HG03469 (cell line): Measurements from ENCODE around the gene SEPTIN12.
"Not testable (repeated sequence)": the region's sequence is repeated elsewhere in the genome, so short reads cannot be mapped to it uniquely, and the experiment has no call there.

Experiments
- ATAC-seq: cut with Tn5 transposase; IDR thresholded peaks from one replicate; pipeline ENCODE4 v1.9.1; 2021; ENCODE audit warnings: mild to moderate bottlenecking, moderate library complexity, moderate number of reproducible peaks; ENCODE audit not compliant: unreplicated experiment

The SEPTIN12 gene

DNA sequence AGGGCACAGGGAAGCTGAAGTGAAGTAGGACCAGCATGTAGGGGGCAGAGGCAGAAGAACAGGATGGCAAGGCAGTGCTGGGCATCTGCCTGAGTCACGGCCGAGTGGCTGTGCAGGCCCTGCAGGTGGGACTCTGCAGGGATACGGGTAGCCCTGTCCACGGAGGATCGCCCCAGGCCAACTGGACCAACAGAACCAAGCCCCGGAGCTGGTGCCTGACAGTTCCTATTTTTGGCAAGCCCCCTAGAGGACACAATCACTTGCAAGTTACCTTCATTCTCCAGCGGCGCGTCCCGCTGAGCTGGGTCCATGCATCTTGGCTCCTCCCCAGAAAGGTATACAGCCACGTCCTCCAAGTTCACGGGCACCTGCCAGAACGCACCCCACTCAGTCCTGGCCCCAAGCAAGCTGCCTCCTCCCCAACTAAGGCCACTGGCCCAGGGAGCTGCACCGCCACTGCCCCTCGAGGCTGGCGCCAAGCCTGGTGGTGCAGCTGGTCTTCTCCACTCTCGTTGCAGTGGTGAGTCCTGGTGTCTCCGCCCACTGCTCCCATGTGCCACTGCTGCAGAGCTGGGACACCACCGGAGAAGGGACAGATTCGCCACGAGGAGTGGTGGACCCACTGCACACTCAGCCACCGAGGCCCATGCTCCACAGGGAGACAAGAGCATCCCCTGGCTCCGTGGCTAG lies 27.8 kb downstream of the SEPTIN12 start:
- no peak for ATAC-seq

DNA sequence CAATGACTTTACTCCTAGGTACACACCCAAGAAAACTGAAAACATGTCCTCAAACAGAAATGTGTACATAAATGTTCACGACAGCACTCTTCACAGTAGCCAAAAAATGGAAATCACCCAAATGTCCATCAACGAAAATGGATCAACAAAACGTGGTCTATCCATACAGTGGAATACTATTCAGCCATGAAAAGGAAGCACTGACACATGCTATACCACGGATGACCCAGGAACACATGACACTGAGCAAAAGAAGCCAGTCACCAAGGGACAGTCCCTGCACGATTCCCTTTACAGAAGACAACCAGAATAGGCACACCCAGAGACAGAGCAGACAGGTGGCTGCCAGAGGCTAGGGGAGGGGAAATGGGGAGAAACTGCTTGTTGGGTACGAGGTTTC lies 32.5 kb downstream of the SEPTIN12 start:
- no peak for ATAC-seq

DNA sequence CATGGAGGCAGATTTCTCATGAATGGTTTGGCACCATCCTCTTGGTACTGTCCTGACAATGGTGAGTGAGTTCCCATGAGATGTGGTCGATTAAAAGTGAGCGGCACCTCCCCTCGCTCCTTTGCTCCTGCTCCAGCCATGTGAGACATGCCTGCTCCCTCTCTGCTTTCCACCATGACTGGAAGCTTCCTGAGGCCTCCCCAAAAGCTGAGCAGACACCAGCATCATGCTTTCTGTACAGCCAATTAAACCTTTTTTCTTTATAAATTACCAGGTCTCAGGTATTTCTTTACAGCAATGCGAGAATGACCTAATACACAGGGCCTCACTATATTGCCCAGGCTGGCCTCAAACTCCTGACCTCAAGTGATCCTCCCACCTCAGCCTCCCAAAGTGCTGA lies 33.3 kb downstream of the SEPTIN12 start:
- ATAC-seq: no peak

DNA sequence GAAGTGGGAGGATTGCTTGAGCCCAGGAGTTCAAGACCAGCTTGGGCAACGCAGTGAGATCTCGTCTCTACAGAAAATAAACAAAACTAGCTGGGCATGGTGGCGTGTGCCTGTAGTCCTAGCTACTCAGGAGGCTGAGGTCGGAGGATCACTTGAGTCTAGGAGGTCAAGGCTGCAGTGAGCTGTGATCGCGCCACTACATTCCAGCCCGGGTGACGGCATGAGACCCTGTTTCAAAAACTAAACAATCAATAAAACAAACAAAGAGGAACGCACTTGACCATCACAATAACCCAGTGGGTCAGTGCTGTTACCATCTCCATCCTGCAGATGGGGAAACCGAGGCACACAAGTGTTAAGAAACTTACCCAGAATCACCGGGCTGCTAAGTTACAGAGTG lies 34.9 kb downstream of the SEPTIN12 start:
- no peak for ATAC-seq

DNA sequence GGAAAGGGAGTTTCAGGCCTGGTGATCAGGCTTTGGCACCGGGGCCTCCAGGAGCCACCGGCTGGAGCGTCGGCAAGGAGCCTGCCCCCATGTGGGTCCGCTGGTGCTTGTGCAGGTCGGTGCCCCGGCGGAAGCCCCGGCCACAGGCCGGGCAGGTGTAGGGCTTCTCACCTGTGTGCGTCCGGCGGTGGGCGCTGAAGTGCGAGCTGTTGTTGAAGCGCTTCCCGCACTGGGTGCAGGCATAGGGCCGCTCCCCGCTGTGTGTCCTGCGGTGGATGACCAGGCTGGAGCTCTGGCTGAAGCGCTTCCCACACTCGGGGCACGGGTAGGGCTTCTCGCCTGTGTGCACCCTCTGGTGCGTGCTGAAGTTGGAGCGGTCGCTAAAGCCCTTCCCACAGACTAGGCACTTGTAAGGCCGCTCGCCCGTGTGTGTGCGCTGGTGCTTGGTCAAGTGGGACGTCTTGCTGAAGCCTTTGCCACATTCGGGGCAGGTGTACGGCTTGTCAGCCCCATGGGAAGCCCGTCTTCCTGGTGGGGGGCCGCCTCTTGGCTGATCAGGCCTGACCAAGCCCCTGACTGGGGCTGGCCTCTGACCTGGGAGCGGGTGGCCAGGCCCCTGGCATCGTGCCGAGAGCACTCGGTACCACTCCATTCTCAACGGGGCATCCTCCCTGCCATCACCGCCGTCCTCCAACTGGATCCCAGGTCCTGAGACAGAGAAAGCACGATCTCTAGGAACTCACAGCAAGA lies 35.6 kb downstream of the SEPTIN12 start:
- no peak for ATAC-seq

DNA sequence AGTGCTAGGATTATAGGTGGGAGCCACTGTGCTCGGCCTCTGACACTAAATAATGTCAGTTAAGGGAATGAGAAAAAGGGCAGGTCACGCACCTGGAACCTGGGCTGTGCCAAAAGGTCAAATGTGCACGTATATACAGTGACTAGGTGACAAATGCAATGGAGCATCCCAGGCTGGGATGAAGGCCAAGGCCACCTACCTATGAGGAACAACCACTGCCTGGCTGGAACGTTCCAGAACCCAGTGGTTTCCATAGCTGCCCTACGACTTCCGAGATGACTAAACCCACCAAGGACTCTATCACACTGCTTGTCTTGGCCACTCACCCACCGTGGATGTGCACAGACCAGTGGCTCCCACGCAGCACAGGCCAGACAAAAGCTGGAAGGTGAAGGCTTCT lies 37.2 kb downstream of the SEPTIN12 start:
- ATAC-seq: no peak

DNA sequence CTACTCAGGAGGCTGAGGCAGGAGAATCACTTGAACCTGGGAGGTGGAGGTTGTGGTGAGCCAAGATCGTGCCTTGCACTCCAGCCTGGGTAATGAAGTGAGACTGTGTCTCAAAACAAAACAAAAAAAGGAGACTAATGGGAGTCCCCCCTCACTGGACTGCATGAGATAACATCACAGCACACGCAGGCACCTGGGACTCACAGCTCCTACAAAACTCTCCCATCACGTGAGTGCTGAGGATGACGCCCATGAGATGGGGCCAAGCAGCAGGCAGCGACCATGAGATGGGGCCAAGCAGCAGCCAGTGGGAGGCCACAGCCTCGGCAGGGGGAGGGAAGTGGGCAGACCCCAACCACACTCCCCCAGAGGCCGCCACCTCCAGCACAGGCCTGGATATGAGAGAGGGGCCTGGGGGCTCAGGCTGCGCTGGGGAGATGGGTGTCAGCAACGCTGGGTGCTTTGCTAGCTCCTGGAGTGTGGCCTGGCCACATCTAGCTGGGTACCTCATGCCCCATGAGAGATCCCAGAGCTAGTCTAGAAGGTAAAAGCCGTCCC lies 38.4 kb downstream of the SEPTIN12 start:
- ATAC-seq: no peak

DNA sequence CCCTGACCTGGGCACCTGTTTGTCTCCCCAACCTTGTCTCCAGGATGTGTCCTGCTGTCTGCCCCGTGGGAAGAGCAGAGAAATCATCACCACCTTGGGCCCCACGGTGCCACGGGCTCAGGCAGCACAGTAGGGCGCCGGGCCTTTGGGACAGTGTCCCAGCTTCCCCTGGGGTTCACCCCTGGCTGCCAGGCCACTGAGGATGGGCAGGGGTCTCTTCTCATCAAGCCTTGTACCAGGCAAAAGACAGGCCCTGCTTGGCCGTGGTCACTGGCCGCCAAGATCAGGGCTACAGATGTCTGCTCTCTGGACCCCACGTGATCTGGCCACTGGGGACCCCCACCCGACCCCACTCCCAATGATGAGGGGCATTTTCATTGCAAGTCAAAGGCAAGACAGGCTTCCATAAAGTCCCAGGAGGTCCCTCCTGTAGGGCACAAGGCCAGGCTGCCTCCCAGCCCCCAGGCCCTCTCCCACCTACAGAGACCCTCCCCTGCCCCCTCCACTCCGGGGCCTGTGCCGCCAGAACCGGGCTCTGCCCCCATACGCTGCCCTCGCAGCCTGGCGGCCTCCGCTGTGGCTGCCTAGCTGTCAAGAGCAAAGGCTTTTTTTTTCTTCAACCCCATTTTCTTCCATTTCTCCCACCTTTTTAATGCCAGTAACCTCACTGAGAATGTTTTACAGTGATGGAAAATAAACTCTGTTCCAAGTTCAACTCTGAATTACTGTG lies 39.3 kb downstream of the SEPTIN12 start:
- ATAC-seq: no peak

DNA sequence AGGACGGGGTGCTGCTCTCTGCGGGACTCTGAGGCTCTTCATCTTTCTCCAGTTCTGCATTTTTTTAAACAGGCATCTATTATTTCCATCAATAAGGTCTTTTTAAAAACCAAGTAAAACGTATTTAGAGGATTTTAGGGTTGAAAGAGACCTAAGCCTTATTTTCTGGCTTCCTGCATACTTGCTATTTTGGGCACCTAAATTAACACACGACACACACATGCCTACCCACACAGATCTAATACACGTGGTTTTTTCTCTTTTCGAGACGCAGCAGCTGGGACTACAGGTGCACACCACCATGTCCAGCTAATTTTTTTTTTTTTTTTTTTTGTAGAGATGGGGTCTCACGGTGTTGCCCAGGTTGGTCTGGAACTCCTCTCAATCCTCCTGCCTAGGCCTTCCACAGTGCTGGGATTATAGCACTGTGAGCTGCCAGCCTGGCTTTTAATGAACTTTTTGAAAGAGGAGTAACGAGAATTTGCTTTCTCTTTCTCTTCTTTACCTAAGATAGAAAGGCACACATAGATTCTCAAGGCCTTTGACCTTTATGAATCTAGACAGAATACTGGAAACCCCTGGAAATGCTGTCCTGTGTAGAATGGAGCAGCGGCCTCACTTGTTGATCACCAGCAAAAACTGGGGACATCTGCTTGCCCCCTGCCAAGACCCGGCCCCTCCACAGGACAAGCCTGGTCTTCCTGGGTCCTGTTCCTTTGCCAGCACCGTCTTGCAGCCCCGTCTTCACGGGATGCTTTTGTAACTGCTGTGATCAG lies 40.1 kb downstream of the SEPTIN12 start:
- ATAC-seq: no peak

DNA sequence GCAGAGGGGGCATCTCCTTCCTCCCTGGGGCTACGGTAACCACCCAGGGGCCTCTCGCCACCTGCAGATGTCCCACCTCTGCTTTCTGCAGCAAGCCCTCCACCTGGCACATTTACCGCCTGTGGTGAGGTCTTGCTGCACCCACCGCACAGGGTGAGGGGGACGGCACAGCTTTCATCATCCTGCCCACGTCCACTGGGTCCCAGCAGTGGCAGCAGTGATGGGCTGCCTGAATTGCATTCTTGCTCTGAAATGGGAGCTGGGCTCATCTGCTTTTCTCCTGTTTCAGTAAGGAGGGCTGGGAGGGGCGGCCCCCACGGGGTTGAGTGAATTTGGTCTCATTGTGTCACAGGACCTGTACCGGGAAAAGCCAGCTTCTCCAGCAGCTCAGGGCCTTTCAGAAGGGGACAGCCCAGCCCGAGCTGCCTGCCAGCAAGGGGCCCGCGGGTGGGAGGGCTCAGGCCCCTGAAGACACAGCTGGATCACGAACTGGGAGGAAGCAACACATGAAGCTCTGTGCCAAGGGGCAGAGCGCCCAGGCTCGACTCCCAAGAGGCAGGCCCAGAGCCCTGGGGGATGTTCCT lies 41.1 kb downstream of the SEPTIN12 start:
- ATAC-seq: no peak

DNA sequence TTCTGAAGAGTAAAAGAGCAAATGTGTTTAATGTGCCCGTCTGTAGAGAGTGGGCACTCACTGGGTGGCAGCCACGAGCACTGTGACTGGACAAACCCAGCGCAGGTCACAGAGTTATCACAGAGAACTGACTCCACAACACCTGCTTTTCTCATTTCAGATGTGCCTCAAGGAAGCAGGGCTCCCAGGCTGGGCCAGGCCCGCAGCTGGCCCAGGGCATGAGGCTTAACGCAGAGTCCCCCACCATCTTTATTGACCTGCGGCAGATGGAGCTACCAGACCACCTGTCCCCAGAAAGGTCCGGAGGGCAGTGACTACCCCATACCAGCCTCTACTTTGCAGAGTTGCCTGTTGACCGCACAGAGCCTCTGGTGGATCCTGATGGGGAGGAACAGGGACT lies 41.9 kb downstream of the SEPTIN12 start:
- ATAC-seq: no peak

DNA sequence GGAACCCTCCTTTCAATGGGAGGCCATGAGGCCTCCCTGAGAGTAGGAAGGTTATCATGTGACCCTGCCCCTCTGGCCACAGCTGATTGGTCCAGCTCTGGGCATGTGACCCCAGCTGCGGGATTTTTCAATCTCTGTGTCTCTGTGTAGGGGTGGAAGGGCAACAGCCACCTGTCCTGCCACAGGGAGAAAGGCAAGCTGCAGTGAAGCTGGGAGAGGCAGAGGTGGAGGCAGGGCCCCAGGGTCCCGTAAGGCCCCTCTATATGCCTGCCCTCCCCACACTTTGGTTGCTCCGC lies 42.9 kb downstream of the SEPTIN12 start:
- ATAC-seq: no peak

DNA sequence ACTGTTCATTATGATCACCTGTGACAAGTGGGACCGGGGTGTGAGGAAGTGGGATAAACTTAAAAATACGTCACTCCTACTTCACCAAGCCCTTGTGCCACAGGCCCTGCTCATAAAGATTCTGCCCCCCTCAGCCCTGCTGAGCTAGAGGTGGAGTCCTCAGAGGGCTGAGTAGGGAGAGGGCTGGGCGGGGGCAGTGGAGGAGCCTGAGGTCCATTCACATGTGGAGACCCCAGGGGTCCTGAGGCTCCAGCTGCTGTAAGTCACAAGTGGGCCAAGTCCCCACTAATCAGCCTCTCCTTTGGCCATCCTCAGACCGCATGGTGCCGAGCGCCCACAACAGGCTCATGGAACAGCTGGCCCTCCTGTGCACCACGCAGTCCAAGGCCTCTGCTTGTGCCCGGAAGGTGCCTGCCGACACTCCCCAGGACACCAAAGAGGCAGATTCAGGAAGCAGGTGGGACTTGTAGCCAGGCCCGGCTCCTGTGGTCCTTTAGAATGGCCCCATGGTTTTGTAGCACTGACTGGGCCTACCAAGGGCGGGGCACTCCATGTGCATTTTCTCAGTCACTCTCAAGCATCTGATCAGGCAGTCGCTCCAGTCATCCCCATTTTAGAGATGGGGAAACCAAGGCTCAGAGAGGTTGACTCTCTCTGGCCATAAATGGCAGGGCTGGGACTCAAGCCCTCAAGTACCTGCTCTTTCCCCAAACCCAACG lies 43.4 kb downstream of the SEPTIN12 start:
- no peak for ATAC-seq

DNA sequence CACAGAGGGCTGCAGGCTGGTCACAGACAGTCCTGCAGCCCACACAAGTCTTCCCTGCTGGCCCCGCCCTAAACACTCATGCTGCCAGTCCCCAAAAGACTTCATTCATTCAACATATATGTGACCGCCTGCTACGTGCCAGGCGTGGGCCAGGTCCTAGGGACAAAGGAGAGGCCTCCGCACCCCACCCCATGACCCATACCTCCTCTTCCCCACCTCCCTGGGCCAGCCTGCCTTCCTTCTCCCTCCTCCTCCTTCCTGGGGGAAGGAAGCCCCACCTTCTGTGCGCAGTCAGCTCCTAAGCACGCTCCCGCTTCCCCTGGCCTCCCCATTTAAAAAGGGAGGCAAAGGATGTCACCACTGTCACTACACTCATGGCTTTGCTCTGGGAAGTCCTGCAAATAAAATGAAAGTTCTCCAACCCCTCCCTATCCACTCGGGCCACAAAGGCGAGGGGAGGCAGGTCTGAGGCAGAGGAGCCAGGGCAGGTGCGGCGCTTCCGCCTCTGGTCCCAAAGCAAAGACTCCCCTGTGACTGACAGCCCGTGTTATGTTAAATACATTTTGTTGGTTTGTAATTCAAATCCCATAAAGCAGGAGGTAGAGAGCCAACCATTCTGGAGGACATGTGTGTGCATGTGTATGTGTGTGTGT lies 44.8 kb downstream of the SEPTIN12 start:
- ATAC-seq: no peak

DNA sequence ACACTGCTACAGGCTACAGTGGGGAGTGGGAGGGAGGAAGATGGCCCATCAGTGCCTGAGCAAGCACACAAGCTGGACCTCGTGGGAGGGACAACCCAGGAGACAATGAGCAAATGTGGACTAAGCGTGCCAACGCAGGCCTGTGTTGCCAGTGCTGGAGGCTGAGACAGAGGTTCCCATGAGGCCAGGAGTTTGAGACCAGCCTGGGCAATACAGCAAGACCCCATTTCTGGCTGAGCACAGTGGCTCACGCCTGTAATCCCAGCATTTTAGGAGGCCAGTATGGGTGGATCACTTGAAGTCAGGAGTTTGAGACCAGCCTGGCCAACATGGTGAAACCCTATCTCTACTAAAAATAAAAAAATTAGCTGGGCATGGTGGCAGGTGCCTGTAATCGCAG lies 49.8 kb downstream of the SEPTIN12 start:
- not testable (repeated sequence) for ATAC-seq

DNA sequence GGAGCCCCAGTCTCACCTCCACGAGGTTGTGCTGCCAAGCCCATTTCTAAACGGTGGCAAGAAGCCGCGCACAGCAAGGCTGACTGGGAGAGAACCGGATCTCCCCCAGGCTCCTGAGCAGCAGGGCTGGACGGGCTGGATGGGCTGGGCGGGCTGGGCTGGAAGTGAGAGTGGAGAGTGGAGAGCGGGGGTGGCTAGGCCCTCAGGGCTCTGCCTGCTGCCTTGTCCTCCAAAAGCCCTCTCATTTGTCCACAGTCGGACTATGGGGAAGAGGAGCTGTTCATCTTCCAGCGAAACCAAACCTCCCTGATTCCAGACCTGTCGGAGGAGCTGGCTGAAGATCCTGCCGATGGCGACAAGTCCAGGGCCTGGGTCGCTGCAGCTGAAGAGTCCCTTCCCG lies 50.6 kb downstream of the SEPTIN12 start:
- no peak for ATAC-seq

DNA sequence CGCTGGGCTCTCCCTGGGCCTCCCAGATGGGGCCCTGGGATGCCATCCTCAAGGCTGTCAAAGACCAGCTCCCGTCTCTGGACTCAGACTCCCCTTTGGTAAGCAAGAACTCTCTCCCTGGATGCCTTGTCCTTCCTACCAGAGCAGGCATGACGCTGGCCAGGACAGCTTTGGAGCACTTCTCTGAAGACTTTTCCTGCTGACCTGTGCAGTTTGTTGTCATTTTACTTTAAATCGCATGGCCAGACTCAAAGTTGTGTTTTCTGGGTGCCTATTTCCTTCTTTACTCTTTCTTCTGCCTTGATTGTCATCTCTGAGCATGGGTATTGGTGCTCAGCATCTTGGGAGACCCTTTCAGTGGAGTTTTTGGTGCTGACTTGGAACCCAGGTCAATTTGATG lies 51.6 kb downstream of the SEPTIN12 start:
- ATAC-seq: no peak

DNA sequence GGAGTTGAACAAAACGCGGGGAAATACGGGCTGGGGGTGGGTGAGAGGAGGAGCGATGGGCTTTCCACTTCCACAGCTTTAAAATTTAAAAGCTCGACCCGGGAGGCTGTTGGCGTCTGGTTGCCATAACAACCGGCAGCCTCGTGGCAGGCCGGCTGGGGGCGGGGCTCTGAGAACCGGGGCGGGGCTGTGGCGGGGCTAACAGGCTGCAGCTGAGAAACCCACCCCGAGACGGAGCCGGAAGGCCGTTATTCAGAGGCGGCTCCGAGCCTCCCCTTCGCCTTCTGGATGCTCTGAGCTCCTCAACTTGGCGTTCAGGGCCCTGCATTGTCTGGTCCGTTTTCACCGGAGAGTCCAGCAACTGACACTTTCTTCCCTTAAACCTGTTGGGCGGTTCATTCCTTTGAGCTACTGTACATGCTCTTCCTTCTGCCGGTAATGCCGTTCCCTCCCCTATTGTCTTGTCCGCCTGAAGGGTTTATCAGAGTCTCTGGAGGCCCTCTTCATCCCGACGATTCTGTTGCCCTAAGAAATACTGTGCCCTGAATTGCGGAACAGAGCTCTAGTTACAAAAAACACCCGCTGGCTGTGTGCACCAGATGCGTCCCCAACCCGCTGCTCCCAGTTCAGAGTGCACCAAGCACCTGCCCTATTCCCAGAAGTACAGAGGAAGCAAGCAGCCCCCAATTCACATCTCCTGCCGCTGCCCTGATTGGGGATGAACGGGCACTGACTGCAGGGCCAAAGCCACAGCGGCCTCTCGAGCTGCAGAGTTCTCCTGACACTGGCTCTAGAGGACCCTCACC lies 53.2 kb downstream of the SEPTIN12 start:
- no peak for ATAC-seq
